Measurements from ENCODE around the gene THSD7B.
"Not testable (repeated sequence)": the region's sequence is repeated elsewhere in the genome, so short reads cannot be mapped to it uniquely, and the experiment has no call there.

THSD7B gene

GRCh38 chr2:137570484-137570883 is 805.1 kb downstream of the THSD7B start:
- no peak overlapping the region for H3K27ac Mint-ChIP-seq
- no peak overlapping the region for H3K4me3 Mint-ChIP-seq
- peaks cover 5% of the 10 kb centered on the region for H3K9me3 Mint-ChIP-seq (ENCODE audit: low read depth)
- no peaks in the 10 kb centered on the region for H3K4me1 Mint-ChIP-seq (ENCODE audit: low read depth)
- no peaks in the 10 kb centered on the region for H3K27me3 Mint-ChIP-seq
- no peaks in the 10 kb centered on the region for H3K36me3 Mint-ChIP-seq

- H3K9me3 Mint-ChIP-seq (ENCODE audit: low read depth), result peaks cover 12% of the 10 kb centered on the region
- not testable (repeated sequence) for H3K27ac Mint-ChIP-seq; H3K27me3 Mint-ChIP-seq; H3K36me3 Mint-ChIP-seq; H3K4me1 Mint-ChIP-seq (ENCODE audit: low read depth); H3K4me3 Mint-ChIP-seq
Measured at GRCh38 chr2:137587834-137588233, 822.5 kb downstream of the THSD7B start.

- H3K4me1 Mint-ChIP-seq (ENCODE audit: low read depth); H3K27me3 Mint-ChIP-seq; H3K36me3 Mint-ChIP-seq; H3K4me3 Mint-ChIP-seq; H3K27ac Mint-ChIP-seq: not testable (repeated sequence)
- peaks cover 12% of the 10 kb centered on the region for H3K9me3 Mint-ChIP-seq (ENCODE audit: low read depth)
Measured at GRCh38 chr2:137588578-137588977, 823.2 kb downstream of the THSD7B start.

DNA sequence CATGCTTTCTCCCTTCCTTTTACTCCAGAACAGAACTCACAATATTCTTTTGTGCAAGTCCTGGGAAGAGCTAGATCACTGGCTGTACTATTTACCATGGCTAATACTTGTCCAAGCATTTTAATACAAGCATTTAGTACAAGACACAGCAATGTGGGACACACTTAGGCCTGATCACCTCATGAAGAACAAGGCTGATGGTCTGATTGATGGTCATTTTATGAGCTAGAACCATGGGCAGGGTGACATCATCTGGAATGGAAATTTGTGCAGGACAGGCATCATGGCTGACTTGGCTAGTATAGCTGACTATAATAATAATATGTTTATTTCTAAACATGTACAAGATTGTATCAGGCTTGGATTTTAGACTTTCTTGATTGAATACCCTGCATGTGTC is 824.8 kb downstream of the THSD7B start:
- H3K27me3 Mint-ChIP-seq, result no peaks in the 10 kb centered on the region
- peaks cover 3% of the 10 kb centered on the region for H3K9me3 Mint-ChIP-seq (ENCODE audit: low read depth)
- H3K36me3 Mint-ChIP-seq, result no peaks in the 10 kb centered on the region
- H3K4me1 Mint-ChIP-seq (ENCODE audit: low read depth), result no peaks in the 10 kb centered on the region
- H3K27ac Mint-ChIP-seq, result no peak overlapping the region
- no peak overlapping the region for H3K4me3 Mint-ChIP-seq

- H3K36me3 Mint-ChIP-seq, result no peaks in the 10 kb centered on the region
- H3K27ac Mint-ChIP-seq, result no peak overlapping the region
- H3K9me3 Mint-ChIP-seq (ENCODE audit: low read depth), result no peaks in the 10 kb centered on the region
- no peaks in the 10 kb centered on the region for H3K4me1 Mint-ChIP-seq (ENCODE audit: low read depth)
- no peaks in the 10 kb centered on the region for H3K27me3 Mint-ChIP-seq
- no peak overlapping the region for H3K4me3 Mint-ChIP-seq
Measured at GRCh38 chr2:137607722-137608318, 842.5 kb downstream of the THSD7B start.

DNA sequence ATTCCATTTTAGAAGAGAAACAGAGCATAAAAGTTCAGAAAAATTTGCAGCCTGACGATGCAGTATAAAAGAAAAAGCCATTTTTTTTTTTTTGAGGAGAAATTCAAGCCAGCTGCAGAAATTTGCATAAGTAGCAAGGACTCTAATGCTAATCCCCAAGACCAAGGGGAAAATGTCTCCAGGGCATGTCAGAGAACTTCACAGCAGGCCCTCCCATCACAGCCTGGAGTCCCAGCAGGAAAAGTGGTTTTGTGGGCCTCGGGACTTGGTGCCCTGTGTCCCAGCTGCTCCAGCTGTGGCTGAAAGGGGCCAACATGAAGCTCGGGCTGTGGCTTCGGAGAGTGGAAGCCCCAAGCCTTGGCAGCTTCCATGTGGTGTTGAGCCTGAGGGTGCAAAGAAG is 873.6 kb downstream of the THSD7B start:
- H3K27ac Mint-ChIP-seq, result no peak overlapping the region
- H3K27me3 Mint-ChIP-seq, result no peaks in the 10 kb centered on the region
- peaks cover 3% of the 10 kb centered on the region for H3K9me3 Mint-ChIP-seq (ENCODE audit: low read depth)
- H3K4me1 Mint-ChIP-seq (ENCODE audit: low read depth), result no peaks in the 10 kb centered on the region
- H3K4me3 Mint-ChIP-seq, result no peak overlapping the region
- H3K36me3 Mint-ChIP-seq, result no peaks in the 10 kb centered on the region

GRCh38 chr2:137644731-137645130 is 879.4 kb downstream of the THSD7B start:
- H3K27ac Mint-ChIP-seq, result no peak overlapping the region
- H3K4me3 Mint-ChIP-seq, result no peak overlapping the region
- H3K27me3 Mint-ChIP-seq, result no peaks in the 10 kb centered on the region
- H3K4me1 Mint-ChIP-seq (ENCODE audit: low read depth), result no peaks in the 10 kb centered on the region
- H3K9me3 Mint-ChIP-seq (ENCODE audit: low read depth), result no peaks in the 10 kb centered on the region
- H3K36me3 Mint-ChIP-seq, result no peaks in the 10 kb centered on the region

DNA sequence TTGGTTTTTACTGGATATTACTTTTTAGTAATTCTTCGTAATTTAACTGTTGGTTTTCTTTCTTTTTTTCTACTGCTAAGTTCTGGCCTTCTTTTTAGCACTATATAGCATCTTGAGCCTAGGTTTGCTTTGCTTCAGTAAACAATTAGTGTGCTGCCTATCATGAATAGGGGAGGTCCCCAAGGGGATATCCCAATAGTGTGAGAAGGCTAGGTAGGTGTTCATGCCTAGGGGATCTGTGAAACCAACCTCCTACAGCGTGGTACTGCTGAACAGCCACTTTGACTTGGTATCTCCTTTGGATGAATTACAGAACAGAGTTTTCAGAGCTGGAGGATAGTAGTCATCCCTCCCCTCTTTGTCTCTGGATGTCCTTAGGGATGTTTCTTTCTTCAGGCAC is 888.7 kb downstream of the THSD7B start:
- Mint-ChIP-seq H3K36me3 (no peaks in the 10 kb centered on the region), H3K4me3 (no peak overlapping the region), H3K4me1 (ENCODE audit: low read depth) (no peaks in the 10 kb centered on the region), H3K9me3 (ENCODE audit: low read depth) (no peaks in the 10 kb centered on the region), H3K27ac (no peak overlapping the region), H3K27me3 (peaks cover 3% of the 10 kb centered on the region)

DNA sequence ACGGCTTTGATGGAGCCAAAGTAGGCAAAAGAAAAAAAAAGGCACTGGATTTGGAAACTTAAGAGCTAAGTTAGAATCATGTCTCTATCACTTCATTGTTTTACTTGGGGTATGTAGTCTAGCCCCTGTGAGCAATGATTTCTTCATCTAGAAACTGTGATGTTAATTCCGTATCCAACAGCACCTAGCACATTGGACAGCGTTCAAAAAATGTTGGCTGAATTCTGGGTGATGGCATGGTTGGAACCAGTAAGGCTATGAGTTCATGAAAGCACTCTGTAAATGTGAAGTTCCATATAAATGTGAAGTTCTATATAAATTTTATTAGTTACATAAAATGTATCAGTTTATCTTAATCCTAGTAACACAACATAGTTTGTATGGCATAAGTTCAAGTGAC is 890.5 kb downstream of the THSD7B start:
- no peaks in the 10 kb centered on the region for H3K4me1 Mint-ChIP-seq (ENCODE audit: low read depth)

DNA sequence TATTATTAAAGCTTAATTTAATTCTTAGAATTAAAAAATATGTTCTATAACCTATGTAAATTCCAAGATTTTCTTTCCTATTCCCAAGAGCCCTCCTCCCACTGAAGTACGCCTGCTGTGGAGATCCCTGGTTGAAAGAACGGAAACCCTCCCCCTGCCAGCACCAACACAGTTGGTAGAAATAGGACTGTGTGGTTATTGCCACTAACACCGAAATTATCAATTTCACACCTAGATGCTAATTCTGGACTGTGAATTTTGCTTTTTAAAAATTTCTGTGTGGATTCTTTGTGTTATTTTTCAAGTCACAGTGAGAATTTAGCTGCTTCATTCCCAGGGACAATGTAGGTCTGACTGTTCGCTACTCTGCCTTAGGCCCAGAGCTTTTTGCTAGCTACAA is 893.1 kb downstream of the THSD7B start:
- H3K27me3 Mint-ChIP-seq, result peaks cover 3% of the 10 kb centered on the region
- H3K4me1 Mint-ChIP-seq (ENCODE audit: low read depth), result no peaks in the 10 kb centered on the region
- no peak overlapping the region for H3K27ac Mint-ChIP-seq
- H3K4me3 Mint-ChIP-seq, result no peak overlapping the region
- H3K36me3 Mint-ChIP-seq, result no peaks in the 10 kb centered on the region
- no peaks in the 10 kb centered on the region for H3K9me3 Mint-ChIP-seq (ENCODE audit: low read depth)

More for the DNA sequence above, 890.5 kb downstream of the THSD7B start:
- Mint-ChIP-seq H3K9me3 (ENCODE audit: low read depth) (no peaks in the 10 kb centered on the region), H3K27ac (no peak overlapping the region), H3K27me3 (peaks cover 3% of the 10 kb centered on the region), H3K4me3 (no peak overlapping the region), H3K36me3 (no peaks in the 10 kb centered on the region)

- Mint-ChIP-seq H3K4me3 (no peak overlapping the region), H3K9me3 (ENCODE audit: low read depth) (no peaks in the 10 kb centered on the region), H3K27me3 (no peaks in the 10 kb centered on the region), H3K27ac (no peak overlapping the region), H3K4me1 (ENCODE audit: low read depth) (no peaks in the 10 kb centered on the region), H3K36me3 (no peaks in the 10 kb centered on the region)
Measured at GRCh38 chr2:137659616-137660015, 894.3 kb downstream of the THSD7B start.

DNA sequence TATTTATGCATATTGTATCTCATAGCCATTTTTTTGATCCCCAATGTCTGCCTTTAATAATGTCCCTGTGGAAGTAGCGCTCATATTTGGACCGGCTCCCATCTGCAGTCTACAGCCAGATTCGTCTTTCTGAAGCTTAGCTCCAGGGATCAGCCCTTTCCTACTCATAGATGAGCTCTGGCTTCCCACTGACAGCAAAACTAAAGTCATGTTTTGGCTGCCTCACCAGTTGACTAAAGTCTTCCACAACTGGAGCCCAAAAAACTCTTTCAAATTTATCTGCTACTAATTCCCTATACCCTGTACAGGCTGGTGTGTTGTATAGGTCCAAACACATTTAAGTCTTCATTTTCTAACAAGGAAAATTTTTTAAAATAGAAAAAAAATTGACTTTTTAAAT is 904.8 kb downstream of the THSD7B start:
- Mint-ChIP-seq H3K27me3 (no peaks in the 10 kb centered on the region), H3K36me3 (no peaks in the 10 kb centered on the region), H3K27ac (no peak overlapping the region), H3K4me1 (ENCODE audit: low read depth) (no peaks in the 10 kb centered on the region), H3K9me3 (ENCODE audit: low read depth) (no peaks in the 10 kb centered on the region), H3K4me3 (no peak overlapping the region)

DNA sequence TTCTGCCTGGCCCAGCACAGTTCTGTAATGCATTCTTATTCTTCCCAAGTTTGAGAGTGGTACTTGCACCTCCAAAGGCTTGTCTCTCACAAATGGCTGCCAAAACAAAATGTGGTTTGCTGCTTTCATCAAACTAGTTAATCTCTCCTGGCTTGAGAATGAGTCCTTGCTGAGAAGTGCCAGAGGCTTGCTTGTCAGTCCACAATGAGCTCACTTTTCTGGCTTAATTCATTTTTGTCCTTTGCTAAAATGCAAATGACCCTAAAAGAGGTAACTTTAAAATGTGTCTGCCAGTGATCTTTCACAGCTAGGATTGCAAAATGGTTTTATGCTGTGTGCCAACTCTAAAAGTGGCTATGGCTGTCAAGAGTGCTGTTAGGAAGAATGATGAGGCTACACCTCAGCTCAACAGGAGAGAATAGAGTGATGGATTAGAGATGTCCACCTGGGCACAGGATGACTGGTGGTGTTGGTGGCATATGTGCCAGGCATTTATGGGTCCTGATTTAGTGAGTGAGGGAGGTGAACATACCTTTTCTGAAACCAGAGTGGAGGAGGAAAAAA is 907.7 kb downstream of the THSD7B start:
- Mint-ChIP-seq H3K27me3 (no peaks in the 10 kb centered on the region), H3K36me3 (no peaks in the 10 kb centered on the region), H3K4me3 (no peak overlapping the region), H3K9me3 (ENCODE audit: low read depth) (no peaks in the 10 kb centered on the region), H3K4me1 (ENCODE audit: low read depth) (no peaks in the 10 kb centered on the region), H3K27ac (no peak overlapping the region)

DNA sequence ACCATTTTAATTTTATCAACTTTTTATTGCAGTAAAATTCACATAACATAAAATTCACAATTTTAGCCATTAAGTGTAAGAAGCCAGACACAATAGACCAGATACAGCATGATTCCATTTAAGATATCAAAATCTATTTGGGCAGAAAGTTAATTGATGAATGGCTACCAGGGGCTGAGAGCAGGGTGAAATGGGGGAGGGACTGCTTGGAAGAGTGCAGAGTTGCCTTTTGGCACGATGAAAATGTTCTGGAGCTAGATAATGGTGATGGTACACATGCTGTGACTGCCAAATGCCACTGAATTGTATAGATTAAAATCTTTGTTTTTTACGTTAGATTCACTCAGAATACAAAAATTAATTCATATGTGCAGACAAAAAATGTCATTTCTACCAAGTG is 909.6 kb downstream of the THSD7B start:
- Mint-ChIP-seq H3K9me3 (ENCODE audit: low read depth) (no peaks in the 10 kb centered on the region), H3K4me3 (no peak overlapping the region), H3K27ac (no peak overlapping the region), H3K4me1 (ENCODE audit: low read depth) (no peaks in the 10 kb centered on the region), H3K36me3 (no peaks in the 10 kb centered on the region), H3K27me3 (no peaks in the 10 kb centered on the region)

DNA sequence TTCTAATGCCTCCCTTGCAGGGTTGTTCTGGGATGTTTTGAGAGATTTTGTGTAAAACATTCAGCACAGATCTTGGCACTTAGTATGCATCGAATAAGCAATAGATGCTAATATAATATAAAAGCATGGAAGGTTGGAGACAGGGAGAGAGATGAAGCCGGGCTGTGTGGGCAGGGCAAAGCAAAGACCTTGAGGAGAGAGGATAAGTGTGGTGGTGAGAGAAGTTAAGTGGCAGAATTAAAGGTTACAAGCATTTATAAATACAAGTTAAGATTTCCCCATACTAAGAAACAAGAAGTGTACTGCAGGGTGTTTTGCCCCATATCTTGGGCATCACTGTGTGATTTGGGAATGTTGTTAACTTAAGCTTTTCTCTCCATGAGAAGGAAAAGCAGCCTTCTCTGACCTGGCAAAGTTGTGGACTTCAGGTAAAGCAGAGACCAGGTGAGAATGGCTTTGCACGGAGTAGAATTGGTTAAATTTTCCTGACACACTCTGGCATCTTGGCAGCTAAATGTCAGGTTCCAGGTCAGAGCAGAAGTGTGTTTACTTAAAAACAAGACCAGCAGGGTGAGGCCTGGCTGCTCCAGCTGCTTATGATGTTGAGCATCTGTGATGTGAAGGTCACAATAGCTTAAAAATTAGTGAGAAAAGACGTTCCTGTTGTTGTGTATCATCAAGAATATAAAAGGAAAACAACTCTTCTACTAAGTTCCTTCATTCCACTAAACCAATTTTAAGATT is 910.4 kb downstream of the THSD7B start:
- no peak overlapping the region for H3K27ac Mint-ChIP-seq
- H3K4me1 Mint-ChIP-seq (ENCODE audit: low read depth), result no peaks in the 10 kb centered on the region
- no peaks in the 10 kb centered on the region for H3K36me3 Mint-ChIP-seq
- H3K9me3 Mint-ChIP-seq (ENCODE audit: low read depth), result no peaks in the 10 kb centered on the region
- H3K4me3 Mint-ChIP-seq, result no peak overlapping the region
- H3K27me3 Mint-ChIP-seq, result no peaks in the 10 kb centered on the region

- H3K9me3 Mint-ChIP-seq (ENCODE audit: low read depth), result no peaks in the 10 kb centered on the region
- H3K4me1 Mint-ChIP-seq (ENCODE audit: low read depth), result no peaks in the 10 kb centered on the region
- no peaks in the 10 kb centered on the region for H3K27me3 Mint-ChIP-seq
- H3K4me3 Mint-ChIP-seq, result no peak overlapping the region
- no peaks in the 10 kb centered on the region for H3K36me3 Mint-ChIP-seq
- H3K27ac Mint-ChIP-seq, result no peak overlapping the region
Measured at GRCh38 chr2:137676346-137676745, 911.0 kb downstream of the THSD7B start.
